Neuronal stem cell (in vitro differentiated cells): ENCODE data around the gene TEX261.
A peak's percentile ranks its signal among the peaks of the same experiment; 100 is the strongest.

Experiments
- DNase-seq: peaks from one replicate; pipeline ENCODE4 v3.0.0-alpha.2; 2013; ENCODE audit warnings: low spot score
- H2AFZ ChIP-seq: one replicate; pipeline ENCODE4 v1.6.1; 2013; ENCODE audit warnings: mild to moderate bottlenecking, low read length, inconsistent platforms
- H2AK5ac ChIP-seq: 2 replicates; pipeline ENCODE4 v1.6.1; 2013; ENCODE audit warnings: low read depth, mild to moderate bottlenecking, inconsistent platforms, low read length, moderate library complexity, mixed read lengths
- H2BK120ac ChIP-seq: 2 replicates; pipeline ENCODE4 v1.6.1; 2013; ENCODE audit warnings: low read depth, mild to moderate bottlenecking, inconsistent platforms, low read length, moderate library complexity, mixed read lengths
- H2BK12ac ChIP-seq: one replicate; pipeline ENCODE4 v1.6.1; 2013; ENCODE audit warnings: low read length, inconsistent platforms
- H2BK15ac ChIP-seq: 2 replicates; pipeline ENCODE4 v1.6.1; 2013; ENCODE audit warnings: mild to moderate bottlenecking, low read length, inconsistent platforms, mixed read lengths
- H2BK5ac ChIP-seq: one replicate; pipeline ENCODE4 v1.6.1; 2013; ENCODE audit warnings: inconsistent platforms, mild to moderate bottlenecking, low read length, moderate library complexity
- H3K14ac ChIP-seq: one replicate; pipeline ENCODE4 v1.6.1; 2013; ENCODE audit warnings: low read length, inconsistent platforms
- H3K18ac ChIP-seq: 2 replicates; pipeline ENCODE4 v1.6.1; 2013; ENCODE audit warnings: low read length, inconsistent platforms
- H3K23ac ChIP-seq: 2 replicates; pipeline ENCODE4 v1.6.1; 2013; ENCODE audit warnings: low read depth, mild to moderate bottlenecking, mixed read lengths, low read length, inconsistent platforms; ENCODE audit not compliant: poor library complexity
- H3K27ac ChIP-seq: replicated peaks from 3 replicates; pipeline ENCODE4 v1.5.1; 2013; ENCODE audit warnings: low read length, inconsistent platforms
- H3K27me3 ChIP-seq, 3 experiments: 2 replicates each; pipeline ENCODE4 v1.6.1; 2013; ENCODE audit warnings: low read length in 3 of 3, mild to moderate bottlenecking in 2 of 3, inconsistent platforms in 1 of 3, low read depth in 1 of 3, mixed read lengths in 1 of 3, moderate library complexity in 1 of 3; ENCODE audit not compliant: control insufficient read depth in 3 of 3, insufficient read depth in 3 of 3
- H3K36me3 ChIP-seq, 2 donors: replicated peaks in 1 of 2; 2 replicates each; pipeline ENCODE4 v1.6.1; 2013; ENCODE audit warnings: low read length in 2 of 2; ENCODE audit not compliant: control insufficient read depth in 2 of 2, insufficient read depth in 2 of 2
- H3K4ac ChIP-seq: 2 replicates; pipeline ENCODE4 v1.6.1; 2013; ENCODE audit warnings: inconsistent platforms, mild to moderate bottlenecking, low read length, moderate library complexity
- H3K4me1 ChIP-seq, 2 donors: 1 replicate in 1 of 2; 2 replicates in 1 of 2; pipeline ENCODE4 v1.6.1; 2013; ENCODE audit warnings: low read length in 2 of 2, low read depth in 1 of 2; ENCODE audit not compliant: control insufficient read depth in 2 of 2, insufficient read depth in 1 of 2
- H3K4me2 ChIP-seq: one replicate; pipeline ENCODE4 v1.6.1; 2013; ENCODE audit warnings: mild to moderate bottlenecking, low read length, inconsistent platforms; ENCODE audit not compliant: insufficient read depth, poor library complexity, severe bottlenecking
- H3K4me3 ChIP-seq, 2 donors: 2 replicates each; pipeline ENCODE4 v1.5.1; 2013; ENCODE audit warnings: low read length in 2 of 2, mild to moderate bottlenecking in 2 of 2, inconsistent platforms in 1 of 2, moderate library complexity in 1 of 2
- H3K79me1 ChIP-seq: one replicate; pipeline ENCODE4 v1.6.1; 2013; ENCODE audit warnings: low read depth, mild to moderate bottlenecking, inconsistent platforms, low read length, moderate library complexity
- H3K9ac ChIP-seq: one replicate; pipeline ENCODE4 v1.6.1; 2013; ENCODE audit warnings: mild to moderate bottlenecking, low read depth, low read length, inconsistent platforms; ENCODE audit not compliant: poor library complexity
- H3K9me3 ChIP-seq, 2 donors: replicated peaks in 1 of 2; 2 replicates each; pipeline versions ENCODE3 to v1.6.1; 2013; ENCODE audit warnings: low read length in 2 of 2, mild to moderate bottlenecking in 2 of 2, inconsistent platforms in 1 of 2, low read depth in 1 of 2, mixed read lengths in 1 of 2, moderate library complexity in 1 of 2; ENCODE audit not compliant: control insufficient read depth in 2 of 2, insufficient read depth in 1 of 2
- H4K8ac ChIP-seq: one replicate; pipeline ENCODE4 v1.6.1; 2013; ENCODE audit warnings: low read depth, mild to moderate bottlenecking, inconsistent platforms, low read length, moderate library complexity
- H4K91ac ChIP-seq: one replicate; pipeline ENCODE4 v1.6.1; 2013; ENCODE audit warnings: low read length, low read depth, mild to moderate bottlenecking, inconsistent platforms; ENCODE audit not compliant: poor library complexity
- whole genome bisulfite sequencing, 2 donors: extraction: QIAGEN DNeasy Blood & Tissue Kit; methylation state at CpG; one replicate each; pipeline ENCODE4 v1.1.7; 2013; ENCODE audit warnings: missing lambda C conversion rate in 2 of 2, mixed read lengths in 1 of 2; ENCODE audit not compliant: insufficient read length in 2 of 2, insufficient replicate concordance in 1 of 2; ENCODE audit errors: extremely low coverage in 2 of 2; 5-methylcytosine and 5-hydroxymethylcytosine counted together

Gene TEX261

DNA sequence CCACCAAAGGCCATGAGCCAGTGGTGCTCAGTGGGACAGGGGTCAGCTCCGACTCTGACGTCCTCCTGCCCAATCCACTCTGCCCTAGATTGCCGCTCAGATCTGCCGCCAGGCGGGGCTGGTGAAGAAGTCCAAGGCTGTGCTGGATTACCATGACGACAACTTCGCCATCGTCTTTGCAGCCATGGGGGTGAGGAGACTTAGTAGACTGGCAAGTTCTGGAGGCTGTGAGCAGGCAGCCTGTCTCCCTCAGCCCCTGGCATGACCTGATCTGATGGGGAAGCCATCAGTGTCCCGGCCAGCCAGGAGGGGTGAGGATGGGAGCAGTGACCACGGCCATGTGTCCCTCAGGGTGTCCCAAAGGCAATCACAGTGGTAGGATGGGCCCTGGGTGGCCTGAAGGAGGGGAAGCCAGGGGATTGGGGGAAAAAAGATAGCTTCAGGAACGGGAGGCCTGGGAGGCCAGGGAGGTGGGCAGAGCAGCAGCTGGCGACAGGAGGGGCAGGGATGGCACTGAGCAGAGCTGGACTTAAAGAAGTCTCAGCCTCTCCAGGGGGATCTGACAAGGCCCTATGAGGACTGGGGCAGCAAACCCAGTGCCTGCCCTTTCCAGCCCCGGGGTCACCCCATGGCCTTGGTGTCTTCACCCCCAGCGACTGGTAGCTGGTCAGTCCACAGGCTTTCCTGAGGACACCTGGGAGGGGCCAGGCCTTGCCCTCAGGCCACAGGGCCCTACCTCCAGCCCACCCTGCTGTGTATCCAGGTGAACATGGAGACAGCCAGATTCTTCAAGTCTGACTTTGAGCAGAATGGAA is 33.6 kb downstream of the TEX261 start:
- Histone ChIP-seq H2BK15ac (no peak overlapping the region), H3K9ac (peak overlapping the region; percentile 15), H3K9me3 (no peaks in the 10 kb centered on the region), H2BK12ac (no peak overlapping the region), H3K4me3 (no peak overlapping the region), H3K79me1 (no peaks in the 10 kb centered on the region), H3K27ac (no peak overlapping the region), H3K4me1 (peaks cover 0 to 3% of the 10 kb centered on the region in 2 donors), H3K23ac (peak overlapping the region; percentile 48), H3K18ac (no peak overlapping the region), H2AFZ (no peak overlapping the region), H3K36me3 (no peaks in the 10 kb centered on the region), H3K14ac (no peak overlapping the region), H3K27me3 (peaks cover 0 to 25% (median 7%) of the 10 kb centered on the region in 3 experiments), H3K4ac (no peak overlapping the region), H2BK5ac (peak overlapping the region; percentile 48), H3K4me2 (no peak overlapping the region), H4K91ac (no peak overlapping the region), H2AK5ac (peak overlapping the region; percentile 3), H2BK120ac (no peak overlapping the region), H4K8ac (no peak overlapping the region)
- no peak for DNase-seq
- no CpG with 5 or more reads among the region's 14 CpGs for WGBS, 2 donors

DNA sequence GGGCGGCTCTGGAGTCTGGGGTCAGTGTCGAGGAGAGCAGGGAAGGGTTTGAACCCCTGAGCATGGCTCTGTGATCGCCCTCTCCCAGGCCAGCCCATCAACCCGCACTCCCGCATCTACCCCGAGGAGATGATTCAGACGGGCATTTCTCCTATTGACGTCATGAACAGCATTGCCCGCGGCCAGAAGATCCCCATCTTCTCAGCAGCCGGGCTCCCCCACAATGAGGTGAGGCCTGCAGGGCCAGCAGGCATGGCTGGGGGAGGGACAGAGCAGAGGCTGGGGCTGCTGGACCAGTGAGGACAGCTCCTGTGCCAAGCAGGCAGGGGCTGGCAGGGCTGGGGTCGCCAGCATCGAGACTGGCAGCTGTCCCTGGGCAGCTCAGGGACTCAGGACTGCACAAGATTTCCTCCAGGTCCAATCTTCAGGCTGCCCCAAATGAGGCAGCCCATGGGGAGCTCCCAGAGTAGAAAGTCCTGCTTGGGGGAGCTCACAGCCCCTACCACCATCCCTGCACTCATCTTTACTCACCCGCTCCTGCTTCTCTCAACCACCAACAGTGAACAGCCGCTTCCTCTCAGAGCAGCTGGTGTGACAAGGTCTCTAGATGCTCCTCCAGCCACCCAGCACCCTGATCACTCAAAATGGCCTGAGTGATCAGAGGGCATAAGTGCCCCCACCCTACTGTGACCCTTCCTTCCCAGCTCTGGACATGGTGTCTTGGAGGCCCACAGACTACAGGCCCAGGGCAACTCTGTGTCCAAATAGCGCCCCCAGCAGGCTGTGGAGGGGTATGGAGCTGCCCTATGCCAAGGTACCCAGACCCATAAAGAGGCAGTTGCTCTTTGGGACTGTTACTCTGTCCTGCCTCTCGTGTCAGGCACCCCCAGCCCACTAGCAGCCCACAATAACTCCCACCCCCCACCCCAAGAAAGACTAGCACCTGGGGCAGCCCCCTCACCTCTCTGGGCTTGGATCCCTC is 34.5 kb downstream of the TEX261 start:
- H3K79me1 ChIP-seq, result no peaks in the 10 kb centered on the region
- H4K91ac ChIP-seq, result no peak overlapping the region
- H3K27ac ChIP-seq, result no peak overlapping the region
- H2BK12ac ChIP-seq, result no peak overlapping the region
- peak overlapping the region; percentile 47 for H2AK5ac ChIP-seq
- H3K4me1 ChIP-seq, result peaks cover 0 to 3% of the 10 kb centered on the region in 2 donors
- H3K14ac ChIP-seq, result no peak overlapping the region
- H3K4me2 ChIP-seq, result no peak overlapping the region
- no peak overlapping the region for H3K23ac ChIP-seq
- no peak overlapping the region for H4K8ac ChIP-seq
- H3K9ac ChIP-seq, result no peak overlapping the region
- H3K9me3 ChIP-seq, result no peaks in the 10 kb centered on the region
- H2AFZ ChIP-seq, result no peak overlapping the region
- H2BK120ac ChIP-seq, result no peak overlapping the region
- WGBS, 2 donors, result no CpG with 5 or more reads among the region's 17 CpGs
- peaks cover 0 to 19% (median 6%) of the 10 kb centered on the region in 3 experiments for H3K27me3 ChIP-seq
- H3K4ac ChIP-seq, result no peak overlapping the region
- H2BK5ac ChIP-seq, result no peak overlapping the region
- no peak overlapping the region for H3K18ac ChIP-seq
- H2BK15ac ChIP-seq, result peak overlapping the region; percentile 44
- H3K36me3 ChIP-seq, result no peaks in the 10 kb centered on the region
- no peak overlapping the region for H3K4me3 ChIP-seq
- no peak for DNase-seq

DNA sequence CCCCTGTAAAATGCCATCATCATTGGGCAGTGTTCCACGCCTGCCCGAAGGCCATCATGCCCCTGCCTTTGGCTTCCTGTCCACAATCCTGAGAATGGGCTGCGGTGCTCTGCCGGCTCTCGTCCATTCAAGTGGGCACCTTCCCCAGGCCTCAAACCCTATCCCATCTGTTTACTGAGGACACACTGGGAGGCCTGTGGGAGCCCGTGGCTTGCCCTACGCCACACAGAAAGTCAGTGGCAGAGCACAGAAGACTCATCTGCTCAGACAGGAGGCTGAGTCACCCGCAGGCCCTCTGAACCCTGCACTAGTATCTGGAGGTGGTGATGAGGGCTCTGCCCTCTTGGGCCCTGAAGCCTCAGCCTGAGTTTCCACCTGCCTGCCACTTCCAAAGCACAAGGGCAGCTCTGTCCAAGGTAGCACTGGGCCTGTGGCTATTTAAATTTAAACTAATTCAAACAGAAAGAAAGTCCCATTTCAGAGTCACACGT is 35.4 kb downstream of the TEX261 start:
- H4K8ac ChIP-seq, result no peak overlapping the region
- no peak for DNase-seq
- no peak overlapping the region for H2BK120ac ChIP-seq

More for the DNA sequence above, 35.4 kb downstream of the TEX261 start:
- Histone ChIP-seq H3K27ac (no peak overlapping the region), H3K4me2 (no peak overlapping the region), H3K23ac (no peak overlapping the region), H2BK5ac (no peak overlapping the region), H3K4me1 (no peaks in the 10 kb centered on the region), H3K18ac (no peak overlapping the region), H3K4me3 (no peak overlapping the region), H3K14ac (no peak overlapping the region), H3K79me1 (no peaks in the 10 kb centered on the region), H2BK12ac (no peak overlapping the region), H3K9me3 (no peaks in the 10 kb centered on the region), H3K9ac (no peak overlapping the region), H2AK5ac (peak overlapping the region; percentile 67), H3K4ac (no peak overlapping the region), H2AFZ (no peak overlapping the region), H3K36me3 (peaks cover 0 to 2% of the 10 kb centered on the region in 2 donors), H2BK15ac (no peak overlapping the region), H4K91ac (no peak overlapping the region), H3K27me3 (peaks cover 0 to 18% (median 4%) of the 10 kb centered on the region in 3 experiments)
- WGBS, 2 donors, result no CpG with 5 or more reads among the region's 9 CpGs
